WTC11 (cell line): ENCODE results near the gene SLC2A1.

ENCODE experiments used
- ESRRA ChIP-seq: sonication (generic); formaldehyde crosslinking; IDR thresholded peaks from 2 replicates; pipeline ENCODE4 v1.8.1; 2022; ENCODE audit warnings: mild to moderate bottlenecking, missing genetic modification reagents, borderline replicate concordance
- JUN ChIP-seq: sonication (generic); formaldehyde crosslinking; IDR thresholded peaks from 2 replicates; pipeline ENCODE4 v1.8.0; 2023; ENCODE audit warnings: mild to moderate bottlenecking, missing genetic modification reagents
- MXD4 ChIP-seq: fragments of 250-450 bp; sonication (Bioruptor Pico); IDR thresholded peaks from 2 replicates; pipeline ENCODE4 v1.8.0; 2021; ENCODE audit warnings: mild to moderate bottlenecking, moderate library complexity, borderline replicate concordance
- NR3C1 ChIP-seq: sonication (generic); formaldehyde crosslinking; conservative IDR thresholded peaks from 2 replicates; pipeline ENCODE4 v1.8.1; 2023; ENCODE audit warnings: low read depth, mild to moderate bottlenecking, missing genetic modification reagents
- ZBTB21 ChIP-seq: sonication (generic); formaldehyde crosslinking; IDR thresholded peaks from 2 replicates; pipeline ENCODE4 v1.8.1; 2023; ENCODE audit warnings: mild to moderate bottlenecking, missing genetic modification reagents, borderline replicate concordance
- ZNF219 ChIP-seq: sonication (generic); formaldehyde crosslinking; IDR thresholded peaks from 2 replicates; pipeline ENCODE4 v1.8.0; 2023; ENCODE audit warnings: missing genetic modification reagents, mild to moderate bottlenecking, borderline replicate concordance
- ZNF671 ChIP-seq: fragments of 250-450 bp; sonication (Bioruptor Pico); IDR thresholded peaks from 2 replicates; pipeline ENCODE4 v1.8.0; 2021; ENCODE audit warnings: mild to moderate bottlenecking
- TF ChIP-seq, protein P1 (sequence below): fragments of 200-600 bp; IDR thresholded peaks from 2 replicates; pipeline ENCODE4 v1.8.0; 2022; ENCODE audit warnings: antibody characterized with exemption
- TF ChIP-seq, protein P2 (sequence below): sonication (generic); formaldehyde crosslinking; IDR thresholded peaks from 2 replicates; pipeline ENCODE4 v1.8.0; 2022; ENCODE audit warnings: mild to moderate bottlenecking, missing genetic modification reagents
- TF ChIP-seq, protein P3 (sequence below): sonication (generic); formaldehyde crosslinking; IDR thresholded peaks from 2 replicates; pipeline ENCODE4 v1.8.1; 2022; ENCODE audit warnings: low read depth, missing genetic modification reagents, borderline replicate concordance
- TF ChIP-seq, protein P4 (sequence below): sonication (generic); formaldehyde crosslinking; conservative IDR thresholded peaks from 2 replicates; pipeline ENCODE4 v1.8.1; 2023; ENCODE audit warnings: mild to moderate bottlenecking, low read depth, missing genetic modification reagents, moderate library complexity
- TF ChIP-seq, protein P5 (sequence below): sonication (generic); formaldehyde crosslinking; IDR thresholded peaks from 2 replicates; pipeline ENCODE4 v1.8.0; 2022; ENCODE audit warnings: mild to moderate bottlenecking, missing genetic modification reagents
- TF ChIP-seq, protein P6 (sequence below): sonication (generic); formaldehyde crosslinking; IDR thresholded peaks from 2 replicates; pipeline ENCODE4 v1.8.1; 2023; ENCODE audit warnings: mild to moderate bottlenecking, missing genetic modification reagents

DNA sequence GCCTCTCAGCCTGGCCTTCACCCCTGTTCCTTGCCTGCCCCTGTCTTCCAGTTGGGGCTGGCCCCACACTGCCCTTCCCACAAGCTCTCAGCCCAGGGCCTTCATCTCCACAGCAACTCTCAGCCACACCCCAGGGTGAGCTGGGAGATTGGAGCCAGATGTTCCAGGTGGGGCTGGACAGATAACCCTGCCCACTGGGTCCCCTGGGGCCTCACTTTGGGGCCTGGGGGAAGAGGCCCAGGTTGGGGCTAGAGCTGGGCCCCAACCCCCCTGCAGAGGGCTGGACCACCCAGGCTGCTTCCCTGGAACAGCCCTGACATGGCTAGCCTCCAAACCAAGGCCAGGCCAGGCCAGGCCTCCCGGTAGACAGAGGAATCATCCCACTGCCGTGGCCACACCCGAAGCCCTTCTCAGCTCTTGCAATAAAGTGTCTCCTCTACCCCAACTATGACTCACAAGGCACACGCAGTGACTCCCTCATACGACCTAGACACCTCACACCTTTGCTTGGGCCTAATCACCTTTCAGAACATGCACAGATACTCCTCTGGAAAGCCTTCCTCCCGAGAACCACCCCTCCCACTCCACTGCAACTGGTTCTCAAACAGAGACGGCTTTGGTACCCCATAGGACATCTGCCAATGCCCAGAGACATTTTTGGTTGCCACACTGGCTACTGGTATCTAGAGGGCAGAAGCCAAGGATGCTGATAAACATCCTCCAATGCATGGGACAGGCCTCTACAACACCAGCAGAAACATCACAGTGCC is 22.2 kb downstream of the SLC2A1 start:
- TF ChIP-seq, protein P1, sequence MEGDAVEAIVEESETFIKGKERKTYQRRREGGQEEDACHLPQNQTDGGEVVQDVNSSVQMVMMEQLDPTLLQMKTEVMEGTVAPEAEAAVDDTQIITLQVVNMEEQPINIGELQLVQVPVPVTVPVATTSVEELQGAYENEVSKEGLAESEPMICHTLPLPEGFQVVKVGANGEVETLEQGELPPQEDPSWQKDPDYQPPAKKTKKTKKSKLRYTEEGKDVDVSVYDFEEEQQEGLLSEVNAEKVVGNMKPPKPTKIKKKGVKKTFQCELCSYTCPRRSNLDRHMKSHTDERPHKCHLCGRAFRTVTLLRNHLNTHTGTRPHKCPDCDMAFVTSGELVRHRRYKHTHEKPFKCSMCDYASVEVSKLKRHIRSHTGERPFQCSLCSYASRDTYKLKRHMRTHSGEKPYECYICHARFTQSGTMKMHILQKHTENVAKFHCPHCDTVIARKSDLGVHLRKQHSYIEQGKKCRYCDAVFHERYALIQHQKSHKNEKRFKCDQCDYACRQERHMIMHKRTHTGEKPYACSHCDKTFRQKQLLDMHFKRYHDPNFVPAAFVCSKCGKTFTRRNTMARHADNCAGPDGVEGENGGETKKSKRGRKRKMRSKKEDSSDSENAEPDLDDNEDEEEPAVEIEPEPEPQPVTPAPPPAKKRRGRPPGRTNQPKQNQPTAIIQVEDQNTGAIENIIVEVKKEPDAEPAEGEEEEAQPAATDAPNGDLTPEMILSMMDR, result no peak
- no peak for TF ChIP-seq ZNF671 (CRISPR knock-in tag)
- no peak for TF ChIP-seq NR3C1 (CRISPR knock-in tag)
- TF ChIP-seq, protein P2, sequence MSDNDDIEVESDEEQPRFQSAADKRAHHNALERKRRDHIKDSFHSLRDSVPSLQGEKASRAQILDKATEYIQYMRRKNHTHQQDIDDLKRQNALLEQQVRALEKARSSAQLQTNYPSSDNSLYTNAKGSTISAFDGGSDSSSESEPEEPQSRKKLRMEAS, result no peak
- no peak for TF ChIP-seq JUN (CRISPR knock-in tag)
- TF ChIP-seq, protein P3, sequence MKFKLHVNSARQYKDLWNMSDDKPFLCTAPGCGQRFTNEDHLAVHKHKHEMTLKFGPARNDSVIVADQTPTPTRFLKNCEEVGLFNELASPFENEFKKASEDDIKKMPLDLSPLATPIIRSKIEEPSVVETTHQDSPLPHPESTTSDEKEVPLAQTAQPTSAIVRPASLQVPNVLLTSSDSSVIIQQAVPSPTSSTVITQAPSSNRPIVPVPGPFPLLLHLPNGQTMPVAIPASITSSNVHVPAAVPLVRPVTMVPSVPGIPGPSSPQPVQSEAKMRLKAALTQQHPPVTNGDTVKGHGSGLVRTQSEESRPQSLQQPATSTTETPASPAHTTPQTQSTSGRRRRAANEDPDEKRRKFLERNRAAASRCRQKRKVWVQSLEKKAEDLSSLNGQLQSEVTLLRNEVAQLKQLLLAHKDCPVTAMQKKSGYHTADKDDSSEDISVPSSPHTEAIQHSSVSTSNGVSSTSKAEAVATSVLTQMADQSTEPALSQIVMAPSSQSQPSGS (CRISPR knock-in tag), result no peak
- no peak for TF ChIP-seq ZBTB21
- no peak for TF ChIP-seq ESRRA
- TF ChIP-seq ZNF219 (CRISPR knock-in tag), result no peak
- TF ChIP-seq, protein P4, sequence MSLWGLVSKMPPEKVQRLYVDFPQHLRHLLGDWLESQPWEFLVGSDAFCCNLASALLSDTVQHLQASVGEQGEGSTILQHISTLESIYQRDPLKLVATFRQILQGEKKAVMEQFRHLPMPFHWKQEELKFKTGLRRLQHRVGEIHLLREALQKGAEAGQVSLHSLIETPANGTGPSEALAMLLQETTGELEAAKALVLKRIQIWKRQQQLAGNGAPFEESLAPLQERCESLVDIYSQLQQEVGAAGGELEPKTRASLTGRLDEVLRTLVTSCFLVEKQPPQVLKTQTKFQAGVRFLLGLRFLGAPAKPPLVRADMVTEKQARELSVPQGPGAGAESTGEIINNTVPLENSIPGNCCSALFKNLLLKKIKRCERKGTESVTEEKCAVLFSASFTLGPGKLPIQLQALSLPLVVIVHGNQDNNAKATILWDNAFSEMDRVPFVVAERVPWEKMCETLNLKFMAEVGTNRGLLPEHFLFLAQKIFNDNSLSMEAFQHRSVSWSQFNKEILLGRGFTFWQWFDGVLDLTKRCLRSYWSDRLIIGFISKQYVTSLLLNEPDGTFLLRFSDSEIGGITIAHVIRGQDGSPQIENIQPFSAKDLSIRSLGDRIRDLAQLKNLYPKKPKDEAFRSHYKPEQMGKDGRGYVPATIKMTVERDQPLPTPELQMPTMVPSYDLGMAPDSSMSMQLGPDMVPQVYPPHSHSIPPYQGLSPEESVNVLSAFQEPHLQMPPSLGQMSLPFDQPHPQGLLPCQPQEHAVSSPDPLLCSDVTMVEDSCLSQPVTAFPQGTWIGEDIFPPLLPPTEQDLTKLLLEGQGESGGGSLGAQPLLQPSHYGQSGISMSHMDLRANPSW (CRISPR knock-in tag), result no peak
- TF ChIP-seq, protein P5, sequence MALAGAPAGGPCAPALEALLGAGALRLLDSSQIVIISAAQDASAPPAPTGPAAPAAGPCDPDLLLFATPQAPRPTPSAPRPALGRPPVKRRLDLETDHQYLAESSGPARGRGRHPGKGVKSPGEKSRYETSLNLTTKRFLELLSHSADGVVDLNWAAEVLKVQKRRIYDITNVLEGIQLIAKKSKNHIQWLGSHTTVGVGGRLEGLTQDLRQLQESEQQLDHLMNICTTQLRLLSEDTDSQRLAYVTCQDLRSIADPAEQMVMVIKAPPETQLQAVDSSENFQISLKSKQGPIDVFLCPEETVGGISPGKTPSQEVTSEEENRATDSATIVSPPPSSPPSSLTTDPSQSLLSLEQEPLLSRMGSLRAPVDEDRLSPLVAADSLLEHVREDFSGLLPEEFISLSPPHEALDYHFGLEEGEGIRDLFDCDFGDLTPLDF (CRISPR knock-in tag), result no peak
- TF ChIP-seq MXD4 (CRISPR knock-in tag), result no peak
- TF ChIP-seq, protein P6, sequence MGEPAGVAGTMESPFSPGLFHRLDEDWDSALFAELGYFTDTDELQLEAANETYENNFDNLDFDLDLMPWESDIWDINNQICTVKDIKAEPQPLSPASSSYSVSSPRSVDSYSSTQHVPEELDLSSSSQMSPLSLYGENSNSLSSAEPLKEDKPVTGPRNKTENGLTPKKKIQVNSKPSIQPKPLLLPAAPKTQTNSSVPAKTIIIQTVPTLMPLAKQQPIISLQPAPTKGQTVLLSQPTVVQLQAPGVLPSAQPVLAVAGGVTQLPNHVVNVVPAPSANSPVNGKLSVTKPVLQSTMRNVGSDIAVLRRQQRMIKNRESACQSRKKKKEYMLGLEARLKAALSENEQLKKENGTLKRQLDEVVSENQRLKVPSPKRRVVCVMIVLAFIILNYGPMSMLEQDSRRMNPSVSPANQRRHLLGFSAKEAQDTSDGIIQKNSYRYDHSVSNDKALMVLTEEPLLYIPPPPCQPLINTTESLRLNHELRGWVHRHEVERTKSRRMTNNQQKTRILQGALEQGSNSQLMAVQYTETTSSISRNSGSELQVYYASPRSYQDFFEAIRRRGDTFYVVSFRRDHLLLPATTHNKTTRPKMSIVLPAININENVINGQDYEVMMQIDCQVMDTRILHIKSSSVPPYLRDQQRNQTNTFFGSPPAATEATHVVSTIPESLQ (CRISPR knock-in tag), result no peak
